ENCODE data around the gene PCDHGA12. TPM values are rescaled to one million over a fixed set of nuclear protein-coding genes. Genes with fewer than 3 reads are reported as not detected.
"Not testable (repeated sequence)": the region's sequence is repeated elsewhere in the genome, so short reads cannot be mapped to it uniquely, and the experiment has no call there.

The PCDHGA12 gene
- total RNA-seq, 1 donor from 2014 or later: 10.3 TPM

DNA sequence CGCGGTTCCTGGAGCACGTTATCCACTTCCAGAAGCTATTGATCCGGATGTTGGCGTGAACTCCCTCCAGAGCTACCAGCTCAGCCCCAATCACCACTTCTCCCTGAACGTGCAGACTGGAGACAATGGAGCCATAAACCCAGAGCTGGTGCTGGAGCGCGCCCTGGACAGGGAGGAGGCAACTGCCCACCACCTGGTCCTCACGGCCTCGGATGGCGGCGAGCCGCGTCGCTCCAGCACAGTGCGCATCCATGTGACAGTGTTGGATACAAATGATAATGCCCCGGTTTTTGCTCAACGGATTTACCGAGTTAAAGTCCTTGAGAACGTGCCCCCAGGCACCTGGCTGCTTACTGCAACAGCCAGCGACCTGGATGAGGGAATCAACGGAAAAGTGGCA lies 26.9 kb upstream of the PCDHGA12 start:
- DNase-seq (ENCODE audit: low spot score): no peak
- intact Hi-C loops (cut with DNase I): loop anchor here (5.0 kb wide), 1 partner anchor 46 kb away; the partner anchor contains the start of genes PCDHGA4 and PCDHGB2

DNA sequence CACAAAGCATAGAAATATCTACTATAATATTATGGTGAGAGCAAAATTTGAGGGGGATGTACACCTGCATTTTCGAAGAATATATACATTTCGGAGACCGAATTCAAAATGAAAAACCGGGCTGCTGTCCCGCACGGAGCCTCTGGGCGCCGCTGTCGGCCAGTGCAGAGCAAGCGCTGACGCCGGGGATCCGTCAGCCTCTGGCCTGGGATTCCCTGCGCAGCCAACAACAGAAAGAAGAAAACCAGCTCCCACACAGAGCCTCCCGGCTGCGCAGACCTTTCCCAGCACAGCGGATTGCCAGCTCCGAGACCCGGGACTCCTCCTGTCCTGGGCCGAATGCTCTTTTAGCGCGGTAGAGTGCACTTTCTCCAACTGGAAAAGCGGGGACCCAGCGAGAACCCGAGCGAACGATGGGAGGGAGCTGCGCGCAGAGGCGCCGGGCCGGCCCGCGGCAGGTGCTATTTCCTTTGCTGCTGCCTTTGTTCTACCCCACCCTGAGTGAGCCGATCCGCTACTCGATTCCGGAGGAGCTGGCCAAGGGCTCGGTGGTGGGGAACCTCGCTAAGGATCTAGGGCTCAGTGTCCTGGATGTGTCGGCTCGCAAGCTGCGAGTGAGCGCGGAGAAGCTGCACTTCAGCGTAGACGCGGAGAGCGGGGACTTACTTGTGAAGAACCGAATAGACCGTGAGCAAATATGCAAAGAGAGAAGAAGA lies 22.4 kb upstream of the PCDHGA12 start, which contains the start of gene PCDHGB6:
Gene PCDHGB6 (plus strand): TSS at position 232 of the 716 bp plus-strand sequence. CDS start 182 bp downstream, at position 414.
- intact Hi-C loops (cut with DNase I): not testable (repeated sequence)

DNA sequence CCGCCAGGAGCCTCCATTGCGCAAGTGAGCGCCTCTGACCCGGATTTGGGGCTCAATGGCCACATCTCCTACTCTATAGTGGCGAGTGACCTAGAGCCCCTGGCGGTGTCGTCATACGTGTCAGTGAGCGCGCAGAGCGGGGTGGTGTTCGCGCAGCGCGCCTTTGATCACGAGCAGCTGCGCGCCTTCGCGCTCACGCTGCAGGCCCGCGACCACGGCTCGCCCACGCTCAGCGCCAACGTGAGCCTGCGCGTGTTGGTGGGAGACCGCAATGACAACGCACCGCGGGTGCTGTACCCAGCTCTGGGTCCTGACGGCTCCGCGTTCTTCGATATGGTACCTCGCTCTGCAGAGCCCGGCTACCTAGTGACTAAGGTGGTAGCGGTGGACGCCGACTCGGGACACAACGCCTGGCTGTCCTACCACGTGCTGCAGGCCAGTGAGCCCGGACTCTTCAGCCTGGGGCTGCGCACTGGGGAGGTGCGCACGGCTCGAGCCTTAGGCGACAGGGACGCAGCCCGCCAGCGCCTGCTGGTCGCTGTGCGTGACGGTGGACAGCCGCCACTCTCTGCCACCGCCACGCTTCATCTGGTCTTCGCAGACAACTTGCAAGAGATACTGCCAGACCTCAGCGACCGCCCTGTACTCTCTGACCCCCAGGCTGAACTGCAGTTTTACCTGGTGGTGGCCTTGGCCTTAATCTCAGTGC lies 20.6 kb upstream of the PCDHGA12 start:
- intact Hi-C loops (cut with DNase I): no loop called here
- no peak for DNase-seq (ENCODE audit: low spot score)

More for the DNA sequence above, 22.4 kb upstream of the PCDHGA12 start, which contains the start of gene PCDHGB6:
- DNase-seq (ENCODE audit: low spot score): peak; percentile 71

DNA sequence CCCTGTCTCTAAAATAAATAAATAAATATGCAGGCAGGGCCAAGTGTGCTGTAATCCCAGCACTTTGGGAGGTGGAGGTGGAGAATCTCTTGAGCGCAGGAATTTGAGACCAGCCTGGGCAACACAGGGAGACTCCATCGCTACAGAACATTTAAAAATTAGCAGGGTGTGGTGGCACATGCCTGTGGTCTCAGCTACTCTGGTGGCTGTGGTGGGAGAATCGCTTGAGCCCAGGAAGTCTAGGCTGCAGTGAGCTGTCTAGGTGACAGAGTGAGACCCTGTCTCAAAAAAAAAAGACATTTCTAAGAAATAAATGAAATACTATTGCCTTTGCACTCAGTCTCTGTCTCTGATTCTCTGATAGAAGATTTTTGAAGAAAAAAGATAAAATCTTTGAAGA lies 18.7 kb upstream of the PCDHGA12 start:
- intact Hi-C loops (cut with DNase I): no loop called here
- DNase-seq (ENCODE audit: low spot score): no peak

DNA sequence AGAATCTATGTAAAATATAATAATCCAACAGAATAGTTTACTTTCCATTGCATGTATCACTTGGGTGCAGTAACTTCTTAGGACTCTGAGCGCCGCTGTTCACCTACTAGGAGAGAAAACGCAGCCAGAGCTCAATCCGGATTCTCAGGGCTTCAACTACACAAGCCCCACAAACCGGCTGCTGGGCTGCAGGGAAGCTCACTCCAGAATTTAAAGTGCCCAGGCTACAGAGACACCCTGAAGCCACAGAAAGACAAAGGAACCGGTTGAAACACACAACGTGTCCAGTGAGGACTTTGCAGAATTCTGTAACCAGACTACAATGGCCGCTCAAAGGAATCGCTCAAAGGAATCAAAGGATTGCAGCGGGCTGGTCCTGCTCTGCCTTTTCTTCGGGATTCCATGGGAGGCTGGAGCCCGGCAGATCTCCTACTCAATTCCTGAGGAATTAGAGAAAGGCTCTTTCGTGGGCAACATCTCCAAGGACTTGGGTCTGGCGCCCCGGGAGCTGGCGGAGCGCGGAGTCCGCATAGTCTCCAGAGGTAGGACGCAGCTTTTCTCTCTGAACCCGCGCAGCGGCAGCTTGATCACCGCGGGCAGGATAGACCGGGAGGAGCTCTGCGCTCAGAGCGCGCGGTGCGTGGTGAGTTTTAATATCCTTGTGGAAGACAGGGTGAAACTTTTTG lies 17.3 kb upstream of the PCDHGA12 start, which contains the start of gene PCDHGA10:
Gene PCDHGA10 (plus strand): TSS at position 134 of the 686 bp plus-strand sequence. CDS start 189 bp downstream, at position 323.
- DNase-seq (ENCODE audit: low spot score): no peak
- intact Hi-C loops (cut with DNase I): no loop called here

DNA sequence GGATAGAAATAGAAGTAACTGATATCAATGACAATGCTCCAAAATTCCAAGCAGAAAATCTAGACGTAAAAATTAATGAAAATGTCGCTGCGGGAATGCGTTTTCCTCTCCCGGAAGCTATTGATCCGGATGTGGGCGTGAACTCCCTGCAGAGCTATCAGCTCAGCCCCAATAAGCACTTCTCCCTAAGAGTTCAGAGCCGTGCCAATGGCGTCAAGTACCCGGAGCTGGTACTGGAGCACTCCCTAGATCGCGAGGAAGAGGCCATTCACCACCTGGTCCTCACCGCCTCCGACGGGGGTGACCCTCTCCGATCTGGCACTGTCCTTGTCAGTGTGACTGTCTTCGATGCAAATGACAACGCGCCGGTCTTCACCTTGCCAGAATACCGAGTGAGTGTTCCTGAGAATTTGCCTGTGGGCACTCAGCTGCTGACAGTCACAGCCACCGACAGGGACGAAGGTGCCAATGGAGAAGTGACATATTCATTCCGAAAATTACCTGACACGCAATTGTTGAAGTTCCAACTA lies 16.7 kb upstream of the PCDHGA12 start:
- intact Hi-C loops (cut with DNase I): loop anchor here (2.0 kb wide), 1 partner anchor 145 kb away; no protein-coding TSS in a partner anchor
- no peak for DNase-seq (ENCODE audit: low spot score)

DNA sequence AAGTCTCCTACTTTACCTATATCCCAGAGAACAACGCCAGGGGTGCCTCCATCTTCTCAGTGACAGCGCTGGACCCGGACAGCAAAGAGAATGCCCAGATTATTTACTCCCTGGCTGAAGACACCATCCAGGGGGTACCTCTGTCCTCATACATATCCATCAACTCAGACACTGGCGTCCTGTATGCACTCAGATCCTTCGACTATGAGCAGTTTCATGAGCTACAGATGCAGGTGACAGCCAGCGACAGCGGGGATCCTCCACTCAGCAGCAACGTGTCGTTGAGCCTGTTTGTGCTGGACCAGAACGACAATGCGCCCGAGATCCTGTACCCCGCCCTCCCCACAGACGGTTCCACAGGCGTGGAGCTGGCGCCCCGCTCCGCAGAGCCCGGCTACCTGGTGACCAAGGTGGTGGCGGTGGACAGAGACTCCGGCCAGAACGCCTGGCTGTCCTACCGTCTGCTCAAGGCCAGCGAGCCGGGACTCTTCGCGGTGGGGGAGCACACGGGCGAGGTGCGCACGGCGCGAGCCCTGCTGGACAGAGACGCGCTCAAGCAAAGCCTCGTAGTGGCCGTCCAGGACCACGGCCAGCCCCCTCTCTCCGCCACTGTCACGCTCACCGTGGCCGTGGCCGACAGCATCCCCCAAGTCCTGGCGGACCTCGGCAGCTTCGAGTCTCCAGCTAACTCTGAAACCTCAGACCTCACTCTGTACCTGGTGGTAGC lies 15.6 kb upstream of the PCDHGA12 start:
- not testable (repeated sequence) for DNase-seq (ENCODE audit: low spot score)
- intact Hi-C loops (cut with DNase I): loop anchor here (2.0 kb wide), 1 partner anchor 144 kb away; no protein-coding TSS in a partner anchor

DNA sequence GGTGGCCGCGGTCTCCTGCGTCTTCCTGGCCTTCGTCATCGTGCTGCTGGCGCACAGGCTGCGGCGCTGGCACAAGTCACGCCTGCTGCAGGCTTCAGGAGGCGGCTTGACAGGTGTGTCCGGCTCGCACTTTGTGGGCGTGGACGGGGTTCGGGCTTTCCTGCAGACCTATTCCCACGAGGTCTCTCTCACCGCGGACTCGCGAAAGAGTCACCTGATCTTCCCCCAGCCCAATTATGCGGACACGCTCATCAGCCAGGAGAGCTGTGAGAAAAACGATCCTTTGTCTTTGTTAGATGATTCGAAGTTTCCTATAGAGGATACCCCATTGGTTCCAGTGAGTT lies 15.1 kb upstream of the PCDHGA12 start:
- intact Hi-C loops (cut with DNase I): loop anchor here (2.0 kb wide), 1 partner anchor 144 kb away; no protein-coding TSS in a partner anchor

DNA sequence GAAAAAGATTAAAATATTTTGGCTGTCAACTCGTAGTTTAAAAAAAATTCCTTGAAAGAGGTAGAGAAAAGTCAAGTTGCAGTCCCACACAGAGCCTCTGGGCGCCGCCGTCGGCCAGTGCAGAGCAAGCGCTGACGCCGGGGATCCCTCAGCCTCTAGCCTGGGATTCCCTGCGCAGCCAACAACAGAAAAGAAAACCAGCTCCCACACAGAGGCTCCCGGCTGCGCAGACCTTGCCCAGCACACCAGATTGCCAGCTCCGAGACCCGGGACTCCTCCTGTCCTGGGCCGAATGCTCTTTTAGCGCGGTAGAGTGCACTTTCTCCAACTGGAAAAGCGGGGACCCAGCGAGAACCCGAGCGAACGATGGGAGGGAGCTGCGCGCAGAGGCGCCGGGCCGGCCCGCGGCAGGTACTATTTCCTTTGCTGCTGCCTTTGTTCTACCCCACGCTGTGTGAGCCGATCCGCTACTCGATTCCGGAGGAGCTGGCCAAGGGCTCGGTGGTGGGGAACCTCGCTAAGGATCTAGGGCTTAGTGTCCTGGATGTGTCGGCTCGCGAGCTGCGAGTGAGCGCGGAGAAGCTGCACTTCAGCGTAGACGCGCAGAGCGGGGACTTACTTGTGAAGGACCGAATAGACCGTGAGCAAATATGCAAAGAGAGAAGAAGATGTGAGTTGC lies 12.7 kb upstream of the PCDHGA12 start, which contains the start of gene PCDHGB7:
Gene PCDHGB7 (plus strand): TSS at position 184 of the 679 bp plus-strand sequence. CDS start 183 bp downstream, at position 367.
- DNase-seq (ENCODE audit: low spot score): peak; percentile 86
- intact Hi-C loops (cut with DNase I): loop anchor here (2.0 kb wide), 1 partner anchor 107 kb away; no protein-coding TSS in a partner anchor

More for the DNA sequence above, 15.1 kb upstream of the PCDHGA12 start:
- DNase-seq (ENCODE audit: low spot score): not testable (repeated sequence)

DNA sequence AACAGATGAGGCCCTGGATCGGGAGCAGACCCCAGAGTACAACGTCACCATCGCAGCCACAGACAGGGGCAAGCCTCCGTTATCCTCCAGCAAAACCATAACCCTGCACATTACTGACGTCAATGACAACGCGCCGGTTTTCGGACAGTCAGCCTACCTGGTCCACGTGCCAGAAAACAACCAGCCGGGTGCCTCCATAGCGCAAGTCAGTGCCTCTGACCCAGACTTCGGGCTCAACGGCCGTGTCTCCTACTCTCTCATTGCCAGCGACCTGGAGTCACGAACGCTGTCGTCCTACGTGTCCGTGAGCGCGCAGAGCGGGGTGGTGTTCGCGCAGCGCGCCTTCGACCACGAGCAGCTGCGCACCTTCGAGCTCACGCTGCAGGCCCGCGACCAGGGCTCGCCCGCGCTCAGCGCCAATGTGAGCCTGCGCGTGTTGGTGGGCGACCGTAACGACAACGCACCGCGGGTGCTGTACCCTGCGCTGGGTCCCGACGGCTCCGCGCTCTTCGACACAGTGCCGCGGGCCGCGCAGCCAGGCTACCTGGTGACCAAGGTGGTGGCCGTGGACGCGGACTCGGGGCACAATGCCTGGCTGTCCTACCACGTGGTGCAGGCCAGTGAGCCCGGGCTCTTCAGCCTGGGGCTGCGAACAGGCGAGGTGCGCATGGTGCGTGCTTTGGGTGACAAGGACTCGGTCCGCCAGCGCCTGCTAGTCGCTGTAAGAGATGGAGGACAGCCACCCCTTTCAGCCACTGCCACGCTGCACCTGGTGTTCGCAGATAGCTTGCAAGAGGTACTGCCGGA lies 11.0 kb upstream of the PCDHGA12 start:
- intact Hi-C loops (cut with DNase I): no loop called here
- DNase-seq (ENCODE audit: low spot score): no peak

DNA sequence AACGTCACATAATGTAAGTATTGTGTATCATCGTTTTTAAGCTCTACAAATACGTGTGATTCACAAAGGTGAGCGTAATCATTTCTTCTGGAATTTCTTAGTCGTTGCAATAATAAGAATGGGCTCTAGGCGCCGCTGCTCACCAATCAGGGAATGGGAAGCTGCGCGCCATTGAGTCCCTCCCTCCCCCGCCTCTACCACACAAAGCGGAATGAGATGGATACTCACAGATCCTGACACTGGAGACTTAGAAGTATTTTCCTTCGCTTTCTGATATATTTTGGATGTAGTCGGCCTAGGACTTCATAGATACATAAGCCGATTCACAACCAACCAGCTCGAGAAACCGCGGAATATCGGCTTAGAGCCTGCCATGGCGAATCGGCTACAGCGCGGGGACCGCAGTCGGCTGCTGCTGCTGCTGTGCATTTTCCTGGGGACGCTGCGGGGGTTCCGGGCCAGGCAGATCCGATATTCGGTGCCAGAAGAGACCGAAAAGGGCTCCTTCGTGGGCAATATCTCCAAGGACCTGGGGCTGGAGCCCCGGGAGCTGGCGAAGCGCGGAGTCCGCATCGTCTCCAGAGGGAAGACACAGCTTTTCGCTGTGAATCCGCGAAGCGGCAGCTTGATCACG lies 9.3 kb upstream of the PCDHGA12 start, which contains the start of gene PCDHGA11:
Gene PCDHGA11 (plus strand): TSS at position 197 of the 634 bp plus-strand sequence. CDS start 177 bp downstream, at position 374.
- DNase-seq (ENCODE audit: low spot score): no peak
- intact Hi-C loops (cut with DNase I): no loop called here

DNA sequence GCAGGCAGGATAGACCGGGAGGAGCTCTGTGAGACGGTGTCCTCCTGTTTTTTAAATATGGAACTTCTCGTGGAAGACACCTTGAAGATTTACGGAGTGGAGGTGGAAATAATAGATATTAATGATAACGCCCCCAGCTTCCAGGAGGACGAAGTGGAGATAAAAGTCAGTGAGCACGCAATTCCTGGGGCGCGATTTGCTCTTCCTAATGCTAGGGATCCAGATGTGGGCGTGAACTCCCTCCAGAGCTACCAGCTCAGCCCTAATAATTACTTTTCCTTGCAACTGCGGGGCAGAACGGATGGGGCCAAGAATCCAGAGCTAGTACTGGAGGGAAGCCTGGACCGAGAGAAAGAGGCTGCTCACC lies 8.8 kb upstream of the PCDHGA12 start:
- intact Hi-C loops (cut with DNase I): no loop called here
- DNase-seq (ENCODE audit: low spot score): no peak

DNA sequence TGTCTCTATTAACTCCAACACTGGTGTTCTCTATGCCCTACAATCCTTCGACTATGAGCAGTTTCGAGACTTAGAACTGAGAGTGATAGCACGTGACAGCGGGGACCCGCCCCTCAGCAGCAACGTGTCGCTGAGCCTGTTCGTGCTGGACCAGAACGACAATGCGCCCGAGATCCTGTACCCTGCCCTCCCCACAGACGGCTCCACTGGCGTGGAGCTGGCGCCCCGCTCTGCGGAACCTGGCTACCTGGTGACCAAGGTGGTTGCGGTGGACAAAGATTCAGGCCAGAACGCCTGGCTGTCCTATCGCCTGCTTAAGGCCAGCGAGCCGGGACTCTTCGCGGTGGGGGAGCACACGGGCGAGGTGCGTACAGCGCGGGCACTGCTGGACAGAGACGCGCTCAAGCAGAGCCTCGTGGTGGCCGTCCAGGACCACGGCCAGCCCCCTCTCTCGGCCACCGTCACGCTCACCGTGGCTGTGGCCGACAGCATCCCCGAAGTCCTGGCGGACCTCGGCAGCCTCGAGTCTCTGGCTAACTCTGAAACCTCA lies 7.5 kb upstream of the PCDHGA12 start:
- intact Hi-C loops (cut with DNase I): no loop called here
- DNase-seq (ENCODE audit: low spot score): no peak

DNA sequence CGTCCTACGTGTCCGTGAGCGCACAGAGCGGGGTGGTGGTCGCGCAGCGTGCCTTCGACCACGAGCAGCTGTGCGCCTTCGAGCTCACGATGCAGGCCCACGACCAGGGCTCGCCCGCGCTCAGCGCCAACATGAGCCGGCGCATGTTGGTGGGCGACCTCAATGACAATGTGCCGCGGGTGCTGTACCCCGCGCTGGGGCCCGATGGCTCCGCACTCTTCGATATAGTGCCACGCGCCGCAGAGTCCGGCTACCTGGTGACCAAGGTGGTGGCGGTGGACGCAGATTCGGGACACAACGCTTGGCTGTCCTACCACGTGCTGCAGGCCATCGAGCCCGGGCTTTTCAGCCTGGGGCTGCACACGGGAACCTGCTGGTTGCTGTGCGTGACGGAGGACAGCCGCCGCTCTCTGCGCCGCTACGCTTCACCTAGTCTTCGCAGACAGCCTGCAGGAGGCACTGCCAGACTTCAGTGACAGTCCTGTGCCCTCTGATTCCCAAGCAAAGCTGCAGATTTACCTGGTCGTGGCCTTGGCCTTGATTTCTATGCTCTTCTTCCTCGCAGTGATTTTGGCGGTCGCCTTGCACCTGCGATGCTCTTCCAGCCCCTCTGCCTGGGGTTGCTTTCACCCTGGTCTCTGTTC lies 2.4 kb upstream of the PCDHGA12 start:
- intact Hi-C loops (cut with DNase I): no loop called here

DNA sequence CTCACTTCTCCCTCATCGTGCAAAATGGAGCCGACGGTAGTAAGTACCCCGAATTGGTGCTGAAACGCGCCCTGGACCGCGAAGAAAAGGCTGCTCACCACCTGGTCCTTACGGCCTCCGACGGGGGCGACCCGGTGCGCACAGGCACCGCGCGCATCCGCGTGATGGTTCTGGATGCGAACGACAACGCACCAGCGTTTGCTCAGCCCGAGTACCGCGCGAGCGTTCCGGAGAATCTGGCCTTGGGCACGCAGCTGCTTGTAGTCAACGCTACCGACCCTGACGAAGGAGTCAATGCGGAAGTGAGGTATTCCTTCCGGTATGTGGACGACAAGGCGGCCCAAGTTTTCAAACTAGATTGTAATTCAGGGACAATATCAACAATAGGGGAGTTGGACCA lies 979 bp downstream of the PCDHGA12 start:
- DNase-seq (ENCODE audit: low spot score): no peak
- intact Hi-C loops (cut with DNase I): loop anchor here (5.0 kb wide), 1 partner anchor 91 kb away; no protein-coding TSS in a partner anchor

More for the DNA sequence above, 2.4 kb upstream of the PCDHGA12 start:
- no peak for DNase-seq (ENCODE audit: low spot score)

DNA sequence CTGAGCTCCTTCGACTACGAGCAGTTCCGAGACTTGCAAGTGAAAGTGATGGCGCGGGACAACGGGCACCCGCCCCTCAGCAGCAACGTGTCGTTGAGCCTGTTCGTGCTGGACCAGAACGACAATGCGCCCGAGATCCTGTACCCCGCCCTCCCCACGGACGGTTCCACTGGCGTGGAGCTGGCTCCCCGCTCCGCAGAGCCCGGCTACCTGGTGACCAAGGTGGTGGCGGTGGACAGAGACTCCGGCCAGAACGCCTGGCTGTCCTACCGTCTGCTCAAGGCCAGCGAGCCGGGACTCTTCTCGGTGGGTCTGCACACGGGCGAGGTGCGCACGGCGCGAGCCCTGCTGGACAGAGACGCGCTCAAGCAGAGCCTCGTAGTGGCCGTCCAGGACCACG lies 2.0 kb downstream of the PCDHGA12 start:
- intact Hi-C loops (cut with DNase I): loop anchor here (5.0 kb wide), 1 partner anchor 90 kb away; no protein-coding TSS in a partner anchor
- DNase-seq (ENCODE audit: low spot score): not testable (repeated sequence)

Data from cardiac septum (tissue), 1 donor.